GM19351 (cell line): Measurements from ENCODE around the gene HINT3.
A peak's percentile ranks its signal among the peaks of the same experiment; 100 is the strongest.
"Not testable (repeated sequence)": the region's sequence is repeated elsewhere in the genome, so short reads cannot be mapped to it uniquely, and the experiment has no call there.

ENCODE experiments used
- ATAC-seq: cut with Tn5 transposase; IDR thresholded peaks from one replicate; pipeline ENCODE4 v1.9.1; 2021; ENCODE audit warnings: mild to moderate bottlenecking, moderate library complexity; ENCODE audit not compliant: unreplicated experiment

The HINT3 gene

DNA sequence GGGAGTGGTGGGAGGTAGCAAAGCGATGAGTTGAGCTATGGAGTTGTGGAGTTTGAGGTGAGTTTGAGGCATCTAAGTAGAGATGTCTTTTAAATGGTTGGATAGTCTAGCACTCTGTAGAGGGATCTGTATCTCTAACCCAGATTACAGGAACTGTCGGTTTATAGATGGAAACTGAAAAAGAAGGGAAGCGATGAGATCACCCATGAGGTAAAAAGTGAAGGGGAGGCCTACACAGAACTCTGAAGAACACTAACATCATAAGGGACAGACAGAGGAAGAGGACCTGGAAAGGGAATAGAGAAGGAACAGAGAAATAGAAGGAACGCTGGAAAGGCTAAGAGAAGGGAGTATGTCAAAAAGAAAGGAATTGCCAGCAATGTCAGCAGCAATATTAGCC is 2.5 kb downstream of the HINT3 start:
- ATAC-seq = no peak

DNA sequence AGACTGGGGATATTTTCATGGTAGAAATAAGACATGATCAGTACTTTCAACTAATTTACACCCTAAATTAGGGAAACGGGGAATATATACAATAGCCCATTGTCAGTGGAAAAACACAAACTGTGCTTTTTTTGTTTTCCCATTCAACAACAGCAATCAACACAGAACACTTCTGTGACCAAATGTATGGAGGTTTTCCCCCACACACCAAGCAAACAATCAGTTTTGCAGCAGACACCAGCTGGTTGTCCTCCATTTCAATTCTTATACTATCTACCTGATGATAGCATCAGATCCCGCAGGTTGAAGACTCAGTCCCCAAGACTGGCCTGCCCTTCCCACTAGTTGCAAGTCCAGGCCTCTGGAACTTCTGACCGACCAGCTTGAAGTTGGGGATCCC is 4.5 kb downstream of the HINT3 start:
- no peak for ATAC-seq

GRCh38 chr6:125962900-125963497 is 6.4 kb downstream of the HINT3 start:
- no peak for ATAC-seq

DNA sequence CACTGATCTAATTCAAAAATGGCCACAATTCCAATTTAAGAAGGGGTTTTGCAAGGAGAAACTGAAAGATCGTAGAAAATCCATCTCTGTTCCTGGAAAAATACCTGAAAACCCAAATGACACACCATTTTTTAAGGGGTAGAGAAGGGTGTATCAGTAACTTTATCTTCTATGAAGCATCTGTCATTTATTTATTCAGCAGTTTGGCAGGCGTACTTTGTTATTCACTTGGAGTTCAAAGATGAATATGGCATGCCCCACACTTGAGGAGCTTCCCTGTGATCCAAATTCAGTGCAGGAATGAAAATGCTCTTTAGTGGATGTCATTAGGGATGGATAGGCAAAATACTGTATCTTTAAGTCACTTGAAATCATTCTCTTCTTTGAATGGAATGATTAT is 7.2 kb downstream of the HINT3 start:
- ATAC-seq = no peak

- ATAC-seq = no peak
These were observed 10.0 kb downstream of the HINT3 start for GRCh38 chr6:125966569-125966968.

DNA sequence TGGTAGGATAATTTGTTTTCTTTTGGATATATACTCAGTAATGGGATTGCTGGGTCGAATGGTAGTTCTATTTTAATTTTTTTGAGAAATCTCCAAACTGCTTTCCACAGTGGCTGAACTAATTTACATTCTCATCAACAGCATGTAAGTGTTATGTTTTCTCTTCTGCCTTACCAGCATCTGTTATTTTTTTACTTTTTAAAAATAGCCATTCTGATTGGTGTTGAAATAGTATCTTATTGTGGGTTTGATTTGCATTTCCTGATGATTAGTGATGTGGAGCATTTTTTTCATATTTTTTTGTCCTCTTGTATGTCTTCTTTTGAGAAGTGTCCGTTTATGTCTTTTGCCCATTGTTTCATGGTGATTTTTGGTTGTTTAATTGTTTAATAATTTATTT is 11.9 kb downstream of the HINT3 start:
- ATAC-seq = no peak

DNA sequence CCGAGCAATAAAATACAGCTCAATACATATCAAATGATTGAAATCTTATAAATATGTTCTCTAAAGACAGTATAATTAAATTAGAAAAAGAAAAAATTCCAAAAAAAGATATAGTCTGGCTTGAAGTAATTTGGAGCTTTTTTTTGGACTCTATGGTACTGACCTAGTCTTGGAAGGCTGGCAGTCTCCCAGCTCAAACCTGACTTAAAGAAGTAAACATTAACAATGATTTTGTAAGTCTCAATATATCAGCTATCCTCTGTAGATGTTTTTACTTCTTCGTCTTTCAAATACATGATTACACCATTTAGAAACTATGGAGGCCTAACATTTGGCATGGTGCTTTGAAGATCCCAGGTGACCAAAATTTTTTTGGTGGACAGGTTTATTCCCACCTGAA is 14.2 kb downstream of the HINT3 start:
- ATAC-seq = no peak

- ATAC-seq = not testable (repeated sequence)
These were observed 15.9 kb downstream of the HINT3 start for GRCh38 chr6:125972478-125972877.

DNA sequence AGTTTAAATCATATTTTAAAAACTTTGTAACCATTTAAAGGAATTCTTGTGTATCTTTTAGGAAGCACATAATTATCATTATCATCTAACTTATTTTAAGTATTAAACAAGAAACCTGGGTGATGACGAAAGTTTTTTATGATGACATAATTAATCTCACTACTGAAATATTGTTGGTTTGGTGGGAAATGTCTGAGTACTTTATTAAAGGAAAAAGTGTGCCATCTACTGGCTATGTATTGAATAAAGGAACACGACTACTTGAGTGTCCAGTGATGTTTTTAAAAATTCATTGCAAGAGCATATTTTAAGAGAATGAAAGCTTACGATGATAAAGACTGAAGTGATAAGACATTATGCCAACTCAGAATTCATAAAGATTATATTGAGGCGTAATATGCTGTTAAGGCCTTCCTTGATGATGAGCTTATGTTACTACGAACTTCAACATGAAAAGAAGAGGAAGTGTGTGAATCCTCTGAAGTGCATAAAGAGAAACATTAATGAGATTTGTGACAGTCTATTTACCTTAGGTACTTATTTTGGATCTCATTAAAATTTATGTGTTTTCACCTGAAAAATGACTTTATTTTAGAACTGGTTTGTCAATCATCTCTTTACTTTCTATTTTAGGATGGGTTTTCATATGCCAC is 17.8 kb downstream of the HINT3 start:
- ATAC-seq = peak; percentile 96

GRCh38 chr6:125979101-125979500 is 22.5 kb downstream of the HINT3 start:
- no peak for ATAC-seq

- ATAC-seq = no peak
These were observed 25.1 kb downstream of the HINT3 start for GRCh38 chr6:125981571-125982185.

DNA sequence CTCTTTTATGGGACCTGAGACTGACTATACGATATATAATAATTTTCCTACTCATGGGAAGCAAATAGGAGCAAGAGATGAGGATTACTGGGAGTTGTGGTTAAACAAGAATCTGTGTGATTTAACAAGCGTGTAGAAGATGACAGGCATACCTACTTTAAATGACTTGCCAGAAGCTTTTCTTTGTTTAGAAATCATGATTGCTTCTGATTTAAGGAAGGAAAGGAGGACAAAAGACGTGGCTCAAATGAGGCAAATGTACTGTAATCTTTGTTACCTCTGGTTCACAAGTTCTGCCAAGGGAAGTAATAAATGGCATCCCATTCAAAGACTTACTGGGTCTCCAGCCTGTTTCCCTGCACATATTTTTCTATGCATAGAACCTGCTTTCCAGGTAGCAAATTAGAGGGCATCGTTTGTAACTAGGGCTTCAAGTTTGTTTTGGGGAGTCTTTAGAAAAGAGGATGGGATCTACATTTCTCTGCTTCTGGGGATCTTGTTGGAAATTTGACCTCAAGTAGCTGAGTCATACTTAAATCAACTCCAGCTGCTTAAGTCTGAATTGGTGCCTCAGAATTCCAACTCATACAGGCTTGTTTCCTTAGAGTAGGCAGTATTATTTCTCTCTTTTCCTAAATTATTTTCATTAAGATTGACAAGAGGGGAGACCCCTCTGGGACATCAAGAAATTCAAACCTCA is 26.8 kb downstream of the HINT3 start:
- ATAC-seq = no peak

DNA sequence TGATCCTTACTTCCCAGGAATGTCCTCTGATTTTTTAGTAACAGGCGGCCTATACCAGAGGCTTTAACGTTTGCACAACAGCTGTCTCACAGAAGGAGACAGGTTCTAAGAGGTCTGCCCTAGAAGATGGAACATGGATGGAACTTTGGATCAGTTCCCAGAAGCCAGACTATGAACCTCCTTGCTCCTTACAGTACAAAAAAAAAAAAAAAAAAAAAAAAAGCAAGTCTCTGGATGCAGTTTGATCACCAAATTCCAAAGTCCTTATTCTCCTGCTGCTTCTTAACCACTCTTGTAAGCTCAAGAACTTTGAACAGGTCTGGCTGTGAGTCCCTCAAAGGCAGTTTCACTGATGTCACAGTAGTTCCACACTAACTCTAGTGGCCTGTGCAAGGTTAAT is 27.7 kb downstream of the HINT3 start:
- no peak for ATAC-seq

- ATAC-seq = no peak
These were observed 29.0 kb downstream of the HINT3 start for GRCh38 chr6:125985522-125985921.

GRCh38 chr6:125985979-125986300 is 29.4 kb downstream of the HINT3 start:
- no peak for ATAC-seq

GRCh38 chr6:125986301-125987025 is 29.9 kb downstream of the HINT3 start, which contains the start of gene TRMT11:
Gene TRMT11 (plus strand): TSS chr6:125986540. CDS start chr6:125986551, 11 bp downstream.
- peak; percentile 90 for ATAC-seq

- ATAC-seq = peak; percentile 49
These were observed 30.6 kb downstream of the HINT3 start for GRCh38 chr6:125987026-125987617.

GRCh38 chr6:125988280-125988679 is 31.7 kb downstream of the HINT3 start:
- no peak for ATAC-seq

- no peak for ATAC-seq
These were observed 33.1 kb downstream of the HINT3 start for GRCh38 chr6:125989631-125990030.

- no peak for ATAC-seq
These were observed 35.1 kb downstream of the HINT3 start for GRCh38 chr6:125991653-125992052.
